Endothelial cell of umbilical vein (primary cell): ENCODE measurements around the gene SCN4A.

ENCODE experiments used
- POLR2A ChIP-seq: IDR thresholded peaks from 2 replicates; pipeline ENCODE4 v1.6.1; 2012; ENCODE audit warnings: low read depth, mild to moderate bottlenecking, control low read depth, low read length
- TF ChIP-seq, protein P1 (sequence below), 2 donors: IDR thresholded peaks; 1 replicate in 1 of 2; 2 replicates in 1 of 2; pipeline ENCODE4 v1.5.1; 2011; ENCODE audit warnings: low read length in 2 of 2, mild to moderate bottlenecking in 2 of 2, moderate library complexity in 2 of 2, control low read depth in 1 of 2, inconsistent platforms in 1 of 2, low read depth in 1 of 2; ENCODE audit not compliant: insufficient read depth in 1 of 2; ENCODE audit errors: extremely low read depth in 1 of 2

DNA sequence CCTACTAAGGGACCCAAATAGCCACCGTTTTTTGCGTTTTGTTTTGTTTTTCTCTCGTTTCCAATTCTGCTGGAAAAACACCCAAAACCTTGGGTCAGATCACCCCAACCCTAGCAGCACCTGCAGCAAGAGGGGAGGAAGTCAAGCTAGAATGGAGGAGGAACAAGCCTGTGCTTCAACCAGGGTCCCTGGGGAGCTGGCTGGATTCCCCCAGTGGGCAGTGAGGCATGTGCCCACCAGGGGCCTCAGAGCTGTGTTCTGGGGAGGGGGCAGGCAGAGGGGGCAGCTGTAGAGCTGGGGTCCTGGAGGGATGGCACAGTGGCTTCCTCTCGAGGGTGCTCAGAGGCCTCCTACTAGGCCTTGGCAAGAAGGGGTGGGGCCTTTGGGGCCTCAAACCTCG, 47.1 kb downstream of the SCN4A start:
- no peak for TF ChIP-seq POLR2A
- TF ChIP-seq, protein P1, sequence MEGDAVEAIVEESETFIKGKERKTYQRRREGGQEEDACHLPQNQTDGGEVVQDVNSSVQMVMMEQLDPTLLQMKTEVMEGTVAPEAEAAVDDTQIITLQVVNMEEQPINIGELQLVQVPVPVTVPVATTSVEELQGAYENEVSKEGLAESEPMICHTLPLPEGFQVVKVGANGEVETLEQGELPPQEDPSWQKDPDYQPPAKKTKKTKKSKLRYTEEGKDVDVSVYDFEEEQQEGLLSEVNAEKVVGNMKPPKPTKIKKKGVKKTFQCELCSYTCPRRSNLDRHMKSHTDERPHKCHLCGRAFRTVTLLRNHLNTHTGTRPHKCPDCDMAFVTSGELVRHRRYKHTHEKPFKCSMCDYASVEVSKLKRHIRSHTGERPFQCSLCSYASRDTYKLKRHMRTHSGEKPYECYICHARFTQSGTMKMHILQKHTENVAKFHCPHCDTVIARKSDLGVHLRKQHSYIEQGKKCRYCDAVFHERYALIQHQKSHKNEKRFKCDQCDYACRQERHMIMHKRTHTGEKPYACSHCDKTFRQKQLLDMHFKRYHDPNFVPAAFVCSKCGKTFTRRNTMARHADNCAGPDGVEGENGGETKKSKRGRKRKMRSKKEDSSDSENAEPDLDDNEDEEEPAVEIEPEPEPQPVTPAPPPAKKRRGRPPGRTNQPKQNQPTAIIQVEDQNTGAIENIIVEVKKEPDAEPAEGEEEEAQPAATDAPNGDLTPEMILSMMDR (IDR thresholded peaks at IDR 0.05; ENCODE audit: extremely low read depth in 1 of 2, insufficient read depth in 1 of 2, low read depth in 1 of 2, low read length in 2 of 2): no peak
